Measurements from ENCODE around the gene TENT5C. TPM values are rescaled to one million over a fixed set of nuclear protein-coding genes. Genes with fewer than 3 reads are reported as not detected.

Gene TENT5C
- polyA plus RNA-seq, 1 donor, result 2.9 TPM

- no peak for DNase-seq
Measured at GRCh38 chr1:117572546-117572945, 33.3 kb upstream of the TENT5C start.

- DNase-seq, result no peak
Measured at GRCh38 chr1:117573386-117574023, 32.3 kb upstream of the TENT5C start.

GRCh38 chr1:117574161-117574835 lies 31.6 kb upstream of the TENT5C start:
- no peak for DNase-seq

- no peak for DNase-seq
Measured at GRCh38 chr1:117575586-117576225, 30.1 kb upstream of the TENT5C start.

GRCh38 chr1:117576236-117576635 lies 29.6 kb upstream of the TENT5C start:
- DNase-seq, result no peak

GRCh38 chr1:117577191-117577885 lies 28.5 kb upstream of the TENT5C start:
- no peak for DNase-seq

GRCh38 chr1:117578466-117578865 lies 27.4 kb upstream of the TENT5C start:
- DNase-seq, result no peak

- no peak for DNase-seq
Measured at GRCh38 chr1:117579221-117579906, 26.5 kb upstream of the TENT5C start.

GRCh38 chr1:117580436-117580835 lies 25.4 kb upstream of the TENT5C start:
- DNase-seq, result no peak

- DNase-seq, result no peak
Measured at GRCh38 chr1:117580882-117581281, 25.0 kb upstream of the TENT5C start.

GRCh38 chr1:117581391-117581943 lies 24.4 kb upstream of the TENT5C start:
- DNase-seq, result no peak

- DNase-seq, result no peak
Measured at GRCh38 chr1:117582451-117582850, 23.4 kb upstream of the TENT5C start.

GRCh38 chr1:117583247-117583646 lies 22.6 kb upstream of the TENT5C start:
- DNase-seq, result no peak

- DNase-seq, result no peak
Measured at GRCh38 chr1:117584181-117584580, 21.7 kb upstream of the TENT5C start.

- DNase-seq, result no peak
Measured at GRCh38 chr1:117585086-117585485, 20.8 kb upstream of the TENT5C start.

- no peak for DNase-seq
Measured at GRCh38 chr1:117586337-117586736, 19.5 kb upstream of the TENT5C start.

GRCh38 chr1:117586747-117587498 lies 18.9 kb upstream of the TENT5C start:
- no peak for DNase-seq

- no peak for DNase-seq
Measured at GRCh38 chr1:117587499-117588356, 18.1 kb upstream of the TENT5C start.

GRCh38 chr1:117589544-117589943 lies 16.3 kb upstream of the TENT5C start:
- no peak for DNase-seq

- no peak for DNase-seq
Measured at GRCh38 chr1:117590273-117590925, 15.4 kb upstream of the TENT5C start.
